Activated CD8-positive, alpha-beta memory T cell treated with anti-CD3 and anti-CD28 coated beads for 24 hours (primary cell): ENCODE measurements around the gene PRRT1B.

Experiments
- DNase-seq: peaks from one replicate; pipeline ENCODE4 v3.0.0-alpha.2; 2020

The PRRT1B gene

DNA sequence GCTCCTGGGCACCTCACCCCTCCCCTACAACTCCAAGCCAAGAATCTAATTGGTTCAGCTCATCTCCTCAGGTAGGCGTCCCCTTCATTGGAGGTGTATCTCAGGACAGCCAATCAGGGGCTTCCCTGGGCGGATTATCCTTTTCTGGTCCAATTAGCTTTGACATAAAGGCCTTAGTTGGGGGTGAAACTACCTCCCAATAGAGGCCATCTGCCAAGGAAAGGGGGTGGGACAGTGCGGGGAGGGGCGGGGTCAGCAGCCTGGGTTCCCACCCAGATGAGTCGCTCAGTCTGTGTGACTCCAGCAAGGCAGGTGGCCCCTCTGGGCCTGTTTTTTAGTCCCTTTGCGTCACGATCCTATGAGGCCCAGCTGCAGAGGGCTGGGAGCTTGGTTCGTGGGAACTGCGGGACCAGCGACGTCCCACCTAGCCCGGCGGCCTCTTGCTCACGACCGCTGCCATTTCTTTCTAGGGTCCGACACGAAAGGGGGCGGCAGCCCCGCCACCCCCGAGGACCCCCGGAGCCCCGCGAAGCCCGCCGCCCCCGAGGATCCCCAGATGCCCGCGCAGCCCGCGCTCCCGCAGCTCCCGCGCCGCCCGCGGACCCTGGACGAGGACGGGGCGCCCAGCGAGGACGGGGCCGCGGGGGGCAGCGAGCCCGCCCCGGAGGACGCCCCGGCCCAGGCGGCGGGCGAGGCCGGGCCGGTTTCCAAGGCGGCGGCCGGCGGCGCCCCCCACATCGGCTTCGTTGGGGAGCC is 8.9 kb downstream of the PRRT1B start:
- DNase-seq = no peak

DNA sequence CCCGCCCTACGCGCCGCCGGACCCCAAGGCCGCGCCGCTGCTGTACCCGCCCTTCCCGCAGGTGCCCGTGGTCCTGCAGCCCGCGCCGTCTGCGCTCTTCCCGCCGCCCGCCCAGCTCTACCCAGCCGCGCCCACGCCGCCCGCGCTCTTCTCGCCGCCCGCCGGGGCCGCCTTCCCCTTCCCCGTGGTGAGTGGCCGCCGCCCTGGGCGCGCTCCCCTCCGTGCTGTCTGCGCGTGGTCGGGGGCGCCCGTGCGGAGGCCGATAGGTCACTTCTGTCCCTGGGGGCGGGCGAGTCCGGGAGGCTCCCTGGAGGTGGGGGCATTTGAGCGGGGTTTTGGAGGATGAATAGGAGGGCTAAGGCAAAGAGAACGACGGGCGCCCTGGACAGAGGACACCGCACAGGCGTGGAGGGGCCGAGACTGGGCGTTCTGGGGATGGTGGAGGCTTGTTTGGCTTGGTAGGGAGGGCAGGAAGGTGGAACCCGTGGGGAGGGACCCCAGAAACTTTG is 9.6 kb downstream of the PRRT1B start:
- no peak for DNase-seq

DNA sequence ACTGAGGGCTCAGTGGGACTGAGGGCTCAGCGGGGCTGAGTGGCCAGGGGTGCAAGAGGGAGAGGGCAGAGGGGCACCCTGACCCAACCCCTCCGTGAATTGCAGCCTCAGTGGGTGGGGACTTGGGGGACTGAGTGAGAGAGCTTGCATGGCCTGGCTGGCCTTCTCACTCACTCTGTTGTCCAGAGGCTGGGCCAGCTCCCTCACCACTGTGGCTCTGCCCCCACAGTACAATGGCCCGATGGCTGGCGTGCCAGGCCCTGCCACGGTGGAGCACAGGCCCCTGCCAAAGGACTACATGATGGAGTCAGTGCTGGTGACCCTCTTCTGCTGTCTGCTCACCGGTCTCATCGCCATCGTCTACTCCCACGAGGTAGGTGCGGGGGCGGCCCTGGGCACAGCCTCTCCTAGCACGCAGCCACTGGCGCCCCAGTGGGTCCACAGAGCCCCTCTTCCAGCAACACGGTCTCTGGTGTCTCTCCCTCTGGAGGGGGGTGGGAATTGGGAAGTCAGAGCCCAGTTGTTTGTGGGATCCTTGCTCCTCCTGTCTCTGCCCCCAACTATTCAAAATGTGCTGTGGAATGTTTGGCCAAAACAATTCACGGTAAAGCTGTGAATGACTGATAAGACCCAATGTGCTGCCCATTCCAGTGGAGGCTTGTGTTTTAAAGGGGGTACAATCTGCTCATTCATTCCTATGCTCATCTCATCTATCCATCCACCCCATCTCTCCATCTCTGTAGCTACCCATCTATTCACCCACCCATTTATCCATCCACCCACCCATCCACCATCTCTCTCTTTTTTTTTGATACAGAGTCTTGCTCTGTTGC is 10.7 kb downstream of the PRRT1B start:
- no peak for DNase-seq

DNA sequence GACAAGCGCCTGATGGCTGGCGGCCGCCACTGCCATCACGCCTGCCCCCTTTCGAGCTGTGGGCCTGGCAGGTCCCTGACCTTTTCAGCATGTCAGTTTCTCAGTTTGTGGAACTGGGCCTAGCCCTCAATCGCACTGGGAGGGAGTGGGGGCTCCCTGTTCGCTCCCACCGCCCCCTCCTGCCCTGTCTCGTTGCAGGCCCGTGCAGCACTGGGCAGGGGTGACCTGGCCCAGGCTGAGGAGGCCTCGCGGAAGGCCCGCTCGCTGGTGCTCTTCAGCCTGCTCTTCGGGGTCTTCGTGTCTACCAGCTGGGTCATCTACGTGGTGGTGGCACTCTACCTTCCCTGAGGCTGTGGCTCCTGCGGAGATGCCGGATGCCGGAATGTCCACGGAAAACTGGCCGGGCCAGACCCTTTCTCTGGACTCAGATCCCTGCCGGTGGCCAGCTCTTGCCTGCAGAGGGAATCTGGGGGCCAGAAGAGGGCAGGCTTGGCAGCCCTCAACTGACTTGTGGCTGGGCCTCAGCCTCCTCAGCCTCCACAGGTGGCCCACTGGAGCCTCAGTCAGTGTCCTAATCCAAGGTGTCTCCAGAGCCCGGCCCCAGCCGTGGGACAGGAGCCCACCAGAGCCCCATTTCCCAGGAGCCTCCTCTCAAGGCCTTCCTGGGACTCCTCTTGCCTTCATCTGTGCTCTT is 12.7 kb downstream of the PRRT1B start:
- DNase-seq = no peak

DNA sequence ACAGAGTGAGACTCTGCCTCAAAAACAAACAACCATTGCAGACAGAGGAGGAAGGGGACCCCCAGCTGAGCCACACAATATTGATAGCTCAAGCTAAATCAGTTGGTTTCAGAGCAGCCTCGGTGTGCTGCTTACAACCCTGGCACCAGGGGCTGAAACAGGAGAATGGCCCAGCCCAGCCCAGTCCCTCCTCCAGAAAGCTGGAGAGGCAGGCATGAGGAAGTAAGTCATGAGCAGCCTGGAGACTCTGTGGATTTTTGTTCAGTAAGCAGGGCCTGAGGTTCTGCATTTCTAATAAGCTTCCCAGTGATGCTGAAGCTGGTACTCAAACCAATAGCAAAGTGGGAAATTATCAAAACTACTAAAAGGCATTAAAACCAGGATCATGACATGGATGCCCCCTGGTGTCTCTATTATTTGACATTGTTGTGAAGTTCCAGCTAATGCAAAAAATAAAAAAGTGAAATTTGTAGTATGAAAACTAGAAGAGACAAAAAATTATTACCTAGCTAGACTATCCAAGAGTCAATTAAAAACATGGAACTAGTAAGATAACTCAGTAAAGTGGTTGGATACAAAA is 14.2 kb downstream of the PRRT1B start:
- DNase-seq = no peak

DNA sequence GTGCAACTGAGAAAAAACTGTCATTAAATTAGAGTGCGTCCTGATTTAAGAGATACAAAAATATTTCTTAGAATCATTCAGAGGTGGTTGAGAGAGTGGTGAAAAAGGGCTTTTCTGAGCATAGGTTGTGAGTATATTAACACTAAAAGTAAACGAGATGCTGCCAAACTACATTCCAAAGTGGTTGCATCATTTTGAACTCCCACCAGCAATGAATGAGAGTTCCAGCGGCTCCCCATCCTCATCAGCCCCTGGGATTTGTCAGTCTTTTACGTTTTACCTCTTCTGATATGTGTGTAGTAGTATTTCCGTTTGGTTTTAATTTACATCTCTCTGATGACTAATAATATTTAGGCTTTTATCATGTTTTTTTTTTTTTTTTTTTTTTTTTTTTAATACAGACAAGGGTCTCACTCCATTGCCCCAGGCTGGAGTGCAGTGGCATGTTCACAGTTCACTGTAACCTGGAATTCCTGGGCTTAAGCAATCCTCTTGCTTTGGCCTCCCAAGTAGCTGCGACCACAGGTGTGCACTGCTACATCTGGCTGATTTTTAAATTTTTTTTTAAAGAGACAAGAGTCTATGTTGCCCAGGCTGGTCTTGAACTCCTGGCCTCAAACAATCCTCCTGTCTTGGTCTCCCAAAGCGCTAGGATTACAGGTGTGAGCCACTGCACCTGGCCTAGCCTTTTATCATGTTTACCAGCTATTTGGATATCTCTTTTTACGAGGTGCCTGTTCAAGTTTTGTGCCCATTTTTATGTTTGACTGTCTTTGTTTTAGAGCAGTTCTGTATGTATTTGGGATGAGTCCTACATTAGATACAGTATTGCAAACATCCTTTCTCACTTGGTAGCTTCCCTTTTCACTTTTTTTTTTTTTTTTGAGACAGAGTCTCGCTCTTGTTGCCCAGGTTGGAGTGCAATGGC is 17.0 kb downstream of the PRRT1B start:
- DNase-seq = no peak

DNA sequence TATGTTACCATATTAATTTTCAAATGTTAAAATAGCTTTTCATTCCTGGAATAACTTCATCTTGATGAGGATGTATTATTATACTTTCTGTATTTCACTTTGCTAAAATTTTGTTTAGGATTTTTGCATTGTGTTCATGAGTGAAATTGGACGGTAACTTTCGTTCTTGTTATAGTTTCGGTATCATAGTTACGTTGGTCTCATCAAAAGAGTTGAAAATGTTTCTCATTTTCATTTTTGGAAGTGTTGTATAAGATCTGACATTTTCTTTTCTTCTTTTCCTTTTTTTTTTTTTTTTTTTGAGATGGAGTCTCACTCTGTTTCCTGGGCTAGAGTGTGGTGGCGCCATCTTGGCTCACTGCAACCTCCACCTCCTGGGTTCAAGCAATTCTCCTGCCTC is 20.0 kb downstream of the PRRT1B start:
- DNase-seq = no peak

DNA sequence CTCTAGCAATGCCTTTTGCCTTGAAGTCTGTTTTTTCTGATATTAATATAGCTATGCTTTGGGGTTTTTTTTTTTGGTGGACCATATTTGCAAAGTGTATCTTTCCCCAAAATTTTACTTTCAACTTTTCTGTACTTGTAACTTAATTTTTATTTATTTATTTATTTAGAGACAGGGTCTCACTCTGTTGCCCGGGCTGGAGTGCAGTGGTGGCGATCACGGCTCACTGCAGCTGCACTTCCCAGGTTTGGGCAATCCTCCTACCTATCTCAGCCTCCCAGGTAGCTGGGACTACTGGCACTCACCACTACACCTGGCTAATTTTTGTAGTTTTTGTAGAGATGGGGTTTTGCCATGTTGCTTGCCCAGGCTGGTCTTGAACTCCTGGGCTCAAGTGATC is 20.8 kb downstream of the PRRT1B start:
- DNase-seq = no peak

DNA sequence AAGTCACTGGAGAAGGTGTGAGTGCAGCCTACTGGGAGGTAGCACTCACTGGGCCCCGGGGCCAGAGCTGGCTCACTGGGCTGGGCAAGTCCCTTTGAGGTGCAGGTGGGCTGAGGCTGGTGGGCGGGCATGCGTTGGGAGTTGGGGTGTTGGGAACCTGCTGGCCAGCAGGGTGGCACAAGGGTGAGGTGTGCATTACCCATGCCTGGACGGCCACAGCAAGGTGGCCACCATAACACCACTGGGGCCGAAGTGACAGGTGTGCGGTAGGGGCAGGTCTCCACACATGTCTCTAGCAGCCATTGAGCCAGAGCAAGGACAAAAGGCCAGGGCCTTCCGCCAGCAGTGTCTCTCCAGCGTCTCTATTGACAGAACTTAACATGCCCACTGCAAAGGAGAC is 22.6 kb downstream of the PRRT1B start:
- no peak for DNase-seq

DNA sequence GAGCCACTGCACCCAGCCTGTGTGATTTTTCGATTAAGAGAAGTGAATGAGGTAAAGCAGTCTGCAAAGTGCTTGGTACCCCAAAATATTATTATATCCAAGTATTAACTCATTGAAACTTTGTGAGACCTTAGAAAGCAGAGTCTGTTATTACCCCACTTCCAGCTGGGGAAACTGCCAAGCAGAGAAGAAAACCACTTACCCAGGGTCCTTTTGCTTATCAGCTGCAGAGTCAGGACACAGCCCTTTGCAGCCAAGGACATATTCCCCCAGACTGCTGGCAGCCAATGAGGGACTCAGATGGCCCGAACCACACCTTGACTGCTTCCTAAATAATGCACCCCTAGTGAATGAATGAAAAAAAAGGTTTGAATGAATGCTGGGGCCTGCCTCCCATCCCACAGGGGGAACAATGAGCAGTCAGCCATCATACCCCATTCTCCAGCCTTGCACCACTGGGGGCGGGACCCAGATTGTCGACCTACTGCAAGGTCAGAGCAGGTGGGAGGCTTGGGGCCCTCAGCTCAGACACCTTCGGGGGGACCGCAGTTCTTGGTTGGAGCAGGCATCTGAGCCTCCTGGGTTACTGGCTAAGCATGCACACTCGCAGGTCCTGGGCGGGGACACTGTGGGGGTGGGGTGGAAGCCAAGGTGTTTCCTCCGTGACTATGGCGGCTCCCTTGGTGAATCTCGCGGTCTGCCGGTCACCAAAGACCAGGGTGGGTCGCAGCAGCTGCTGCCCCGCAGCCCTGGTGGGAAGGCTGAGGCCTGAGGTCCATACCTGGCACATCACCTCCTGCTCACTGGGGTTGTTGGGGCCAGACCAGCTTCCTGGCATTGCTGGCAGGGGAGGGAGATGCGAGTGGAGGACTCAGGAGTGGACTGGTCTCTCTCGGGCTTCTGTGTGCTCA is 29.7 kb downstream of the PRRT1B start:
- DNase-seq = no peak

DNA sequence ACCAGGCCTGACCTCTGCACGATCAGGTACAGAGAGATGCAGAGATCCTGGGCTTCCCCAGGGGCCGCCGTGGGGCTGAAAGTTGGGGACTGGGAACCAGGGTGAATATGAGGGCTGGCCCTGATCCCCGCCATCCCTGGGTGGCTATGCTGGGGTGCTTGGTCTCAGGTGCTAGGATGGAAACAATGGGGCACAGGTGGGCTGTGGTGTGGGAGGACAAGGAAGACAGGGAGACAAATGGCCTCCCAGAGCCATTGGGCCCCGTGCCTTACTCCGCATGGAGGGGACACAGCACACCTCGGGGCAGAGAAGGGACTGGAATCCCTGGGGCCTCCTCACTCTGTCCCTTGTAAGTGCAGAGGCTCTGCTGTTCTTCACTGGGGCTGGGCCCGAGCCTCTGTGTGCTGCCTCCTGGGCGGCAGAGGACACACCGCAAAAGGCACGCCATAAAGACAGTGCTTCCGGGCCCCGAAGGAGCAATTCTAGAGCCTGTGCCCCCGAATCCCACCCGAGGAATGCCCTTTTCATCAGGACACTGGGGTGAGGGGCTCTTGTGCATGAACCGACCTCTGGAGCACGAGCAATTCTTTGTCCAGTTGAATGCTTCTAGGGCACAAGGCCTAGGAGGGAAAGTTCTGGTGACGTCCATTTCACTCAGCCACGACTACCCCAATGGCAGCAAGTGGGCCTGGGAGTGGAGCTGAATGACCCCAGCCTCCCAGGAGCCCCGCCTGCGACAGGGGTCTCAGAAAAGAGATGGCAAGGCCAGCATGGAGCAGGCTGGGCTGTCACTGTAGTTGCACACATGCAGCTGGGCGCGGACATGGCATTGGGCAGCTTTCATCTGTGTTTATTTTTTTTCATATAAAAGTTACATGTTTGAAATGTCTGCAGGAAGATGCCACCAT is 30.9 kb downstream of the PRRT1B start:
- no peak for DNase-seq

DNA sequence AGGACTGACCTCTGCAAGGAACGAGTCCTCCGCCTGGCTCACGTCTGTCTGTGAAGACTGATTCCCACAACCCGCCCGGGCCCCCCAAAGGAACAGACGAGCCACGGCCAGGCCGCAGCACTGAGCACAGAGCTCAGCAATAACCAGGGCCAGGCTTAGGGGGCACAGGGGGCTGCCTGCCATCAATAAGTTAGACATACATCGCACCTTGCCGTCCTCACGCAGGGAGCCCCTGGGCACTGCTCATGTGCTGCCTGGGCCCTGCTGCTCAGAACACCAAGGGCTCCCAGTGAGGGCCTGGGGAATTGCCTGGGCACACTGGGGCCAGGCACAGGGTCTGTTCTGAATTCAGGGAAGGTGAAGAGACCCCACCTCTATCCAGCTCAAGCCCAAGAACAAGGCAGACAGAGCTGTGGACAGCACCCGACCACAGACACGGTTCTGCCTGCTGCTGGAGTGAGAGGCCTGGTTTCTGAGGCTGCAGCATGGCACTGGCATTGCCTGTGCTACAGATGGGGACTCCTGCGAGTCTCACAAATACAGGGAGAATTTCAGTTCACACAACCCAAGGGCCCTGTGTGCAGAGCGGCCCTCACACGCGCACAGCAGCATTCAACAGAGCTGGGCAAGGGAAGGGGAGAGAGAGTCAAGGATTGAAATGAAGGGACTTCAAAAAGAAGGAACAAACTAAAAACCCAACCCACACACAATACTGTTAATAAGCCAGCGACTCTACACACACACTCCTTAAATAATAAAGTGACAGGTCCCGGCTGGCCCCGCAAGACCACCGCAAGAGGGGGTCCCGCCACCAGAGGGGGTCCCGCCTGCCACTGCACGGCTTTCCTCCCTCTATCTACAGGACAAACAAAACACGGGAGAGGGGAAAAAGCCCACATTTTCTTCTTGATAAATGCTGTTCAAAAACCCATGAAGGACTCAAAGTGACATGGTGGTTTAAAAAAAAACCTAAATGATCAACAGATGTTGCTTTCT is 32.0 kb downstream of the PRRT1B start:
- DNase-seq = no peak

DNA sequence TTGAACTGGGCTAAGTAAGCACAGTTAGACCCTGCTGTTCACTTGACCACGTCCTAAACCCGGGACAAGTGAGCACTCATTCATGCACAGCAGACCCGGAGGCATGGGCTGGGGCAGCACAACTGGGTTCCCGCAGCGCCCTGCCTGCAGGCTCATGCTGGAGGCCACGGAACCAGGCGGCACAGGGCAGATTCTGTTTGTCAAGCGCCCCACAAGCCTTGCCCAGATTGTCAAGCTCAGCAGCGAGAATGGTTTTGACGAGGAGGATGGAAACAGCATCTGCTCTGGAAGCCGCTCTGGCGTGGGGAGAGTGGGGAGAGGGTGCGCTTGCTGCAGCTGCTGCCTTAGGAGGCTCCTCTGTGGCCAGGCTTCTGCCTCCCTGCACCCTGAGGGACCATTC is 32.7 kb downstream of the PRRT1B start:
- no peak for DNase-seq

DNA sequence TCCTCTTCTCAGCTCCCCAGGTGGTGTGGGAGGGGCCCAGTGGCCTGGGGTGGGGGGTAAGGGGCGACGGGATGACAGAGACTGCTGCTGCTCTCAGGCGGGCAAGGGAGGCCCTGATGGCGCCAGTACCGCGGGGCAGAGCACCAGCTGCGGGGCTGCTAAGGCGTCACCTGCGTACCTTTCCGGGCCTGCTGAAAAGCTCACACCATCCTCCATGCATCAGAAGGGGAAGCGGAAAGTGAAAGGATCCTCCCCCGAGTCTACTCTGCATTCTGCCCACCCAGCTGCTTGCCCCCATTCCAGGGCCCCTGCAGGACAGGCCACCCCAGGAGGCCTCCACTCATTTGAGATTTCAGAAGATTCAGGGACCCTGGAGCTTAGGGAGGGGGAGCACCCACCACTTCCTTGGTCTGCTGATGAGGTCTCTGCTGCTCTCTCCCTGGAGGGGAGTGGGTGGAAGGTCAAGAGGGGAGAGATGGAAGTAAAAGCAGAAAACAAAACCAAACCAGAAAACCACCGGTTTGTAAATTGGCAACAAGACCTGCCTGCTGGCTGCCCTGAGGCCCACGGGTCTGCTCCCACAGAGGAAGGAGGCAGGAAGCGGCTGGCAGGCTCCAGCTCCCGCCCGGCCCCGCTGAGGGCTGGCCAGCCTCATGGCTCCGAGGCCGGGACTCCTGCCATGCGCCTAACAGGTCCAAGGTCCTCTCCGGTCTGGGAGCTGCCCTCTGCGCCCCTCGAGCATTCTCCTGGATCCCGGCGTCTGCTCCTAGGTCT is 33.6 kb downstream of the PRRT1B start:
- peak; percentile 79 for DNase-seq

DNA sequence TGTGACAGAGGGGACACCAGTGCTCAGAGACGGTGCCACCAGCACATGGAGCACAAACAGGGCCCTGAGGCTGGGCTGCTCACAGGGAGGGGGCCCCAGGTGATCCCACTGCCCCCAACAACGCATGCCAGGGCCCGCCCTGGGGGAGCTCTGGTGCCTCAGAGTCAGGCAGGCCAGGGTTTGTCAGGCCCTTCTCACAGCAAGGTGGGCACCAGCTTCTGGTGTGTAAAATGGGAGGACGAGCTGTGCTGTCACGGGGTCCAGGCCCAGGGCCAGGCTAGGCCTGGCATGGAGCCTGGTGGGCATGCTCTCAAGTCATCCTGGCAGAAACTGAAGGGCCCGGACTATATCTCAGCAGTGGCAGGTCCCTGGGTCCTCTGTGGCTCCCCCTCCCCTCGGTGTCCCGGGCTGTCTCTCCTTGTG is 34.5 kb downstream of the PRRT1B start:
- DNase-seq = no peak

DNA sequence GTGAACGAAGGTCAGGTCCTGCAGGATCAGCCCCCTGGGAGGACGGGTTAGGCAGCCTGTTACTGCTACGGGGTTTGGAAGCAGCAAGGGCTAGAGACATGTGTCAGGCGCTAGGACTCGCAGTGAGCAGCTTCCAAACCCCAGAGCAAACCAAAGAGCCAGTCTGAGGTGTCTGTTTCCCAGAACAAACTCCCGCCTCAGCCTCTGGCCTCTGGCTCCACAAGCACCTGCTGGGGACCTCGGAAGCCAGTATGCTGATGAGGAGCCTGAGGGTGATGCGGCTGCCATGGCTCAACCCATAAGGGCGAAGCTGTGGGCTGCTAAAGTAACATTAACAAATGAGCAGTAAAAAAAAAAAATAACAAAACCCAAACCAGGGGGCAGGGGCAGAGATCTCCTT is 35.0 kb downstream of the PRRT1B start:
- no peak for DNase-seq

DNA sequence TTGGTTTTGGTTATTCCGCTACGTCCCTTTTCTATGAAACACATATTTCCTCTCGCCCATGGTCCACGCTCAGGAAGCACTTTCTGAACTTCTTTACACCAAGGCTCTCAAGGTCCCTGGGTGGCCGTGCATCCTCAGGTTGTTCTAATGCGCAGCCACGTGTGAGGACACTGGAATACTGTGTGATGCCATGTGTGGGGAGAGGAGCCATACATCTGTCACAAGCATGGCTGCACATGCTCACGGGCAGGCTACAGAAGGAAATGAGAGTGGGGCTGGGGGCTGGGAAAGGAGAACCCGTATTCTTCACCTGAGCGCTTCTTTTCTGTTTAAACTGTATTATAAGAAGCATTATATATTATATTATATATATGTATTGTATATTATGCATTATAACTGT is 36.7 kb downstream of the PRRT1B start:
- no peak for DNase-seq
